Ascending aorta (tissue), 2 donors: ENCODE results near the gene MORN2. TPM values are rescaled to one million over a fixed set of nuclear protein-coding genes. Genes with fewer than 3 reads are reported as not detected.

Source experiments
- DNase-seq, 2 donors: peaks; one replicate each; pipeline ENCODE4 v3.0.0-alpha.2; 2019; ENCODE audit warnings: low spot score in 2 of 2
- H3K27ac ChIP-seq, 2 donors: fragments of 200-600 bp; sonication (generic); one replicate each; pipeline ENCODE4 v1.5.1; 2016 to 2017; ENCODE audit warnings: mild to moderate bottlenecking in 1 of 2
- H3K27me3 ChIP-seq: fragments of 200-600 bp; sonication (generic); one replicate; pipeline ENCODE4 v1.5.1; 2017
- H3K36me3 ChIP-seq, 2 donors: fragments of 200-600 bp; sonication (generic); one replicate each; pipeline ENCODE4 v1.5.1; 2016
- H3K4me1 ChIP-seq, 2 donors: fragments of 200-600 bp; sonication (generic); one replicate each; pipeline ENCODE4 v1.5.1; 2016 to 2017; ENCODE audit warnings: mild to moderate bottlenecking in 1 of 2
- H3K4me3 ChIP-seq, 2 donors: fragments of 200-600 bp; sonication (generic); one replicate each; pipeline ENCODE4 v1.5.1; 2016 to 2017; ENCODE audit warnings: mild to moderate bottlenecking in 1 of 2
- H3K9me3 ChIP-seq, 2 donors: fragments of 200-600 bp; sonication (generic); one replicate each; pipeline ENCODE4 v1.5.1; 2016
- CTCF ChIP-seq, 3 experiments: fragments of 200-600 bp in 2 of 3; fragments of 450-650 bp in 1 of 3; sonication (generic) in 2 of 3; IDR thresholded peaks; one replicate each; pipeline ENCODE4 v1.5.1; 2016 to 2019; ENCODE audit warnings: antibody characterized with exemption in 3 of 3, mild to moderate bottlenecking in 1 of 3, moderate library complexity in 1 of 3
- intact Hi-C: fragments of 100-400 bp; cut with DNase I; formaldehyde crosslinking; loops from one replicate; pipeline ENCODE4 v1.15.1; 2023
- total RNA-seq: library from RNA; depleted of rRNA; stranded (reverse); fragments of >200 nt; gene quantifications from one replicate; pipeline ENCODE4 v1.1.0, GENCODE V29; 2016

Gene MORN2
- total RNA-seq, 1 donor from 2014 or later = not detected

GRCh38 chr2:38922389-38922788, 46.6 kb downstream of the MORN2 start:
- H3K27ac ChIP-seq = no peak overlapping the region
- DNase-seq = no peak
- no peak for TF ChIP-seq CTCF (IDR thresholded peaks at IDR 0.05)
- no peaks in the 10 kb centered on the region for H3K9me3 ChIP-seq
- H3K4me3 ChIP-seq = no peak overlapping the region
- H3K27me3 ChIP-seq = no peaks in the 10 kb centered on the region
- no peaks in the 10 kb centered on the region for H3K4me1 ChIP-seq
- no peaks in the 10 kb centered on the region for H3K36me3 ChIP-seq
- intact Hi-C loops = no loop called here

GRCh38 chr2:38922902-38923301, 47.1 kb downstream of the MORN2 start:
- Histone ChIP-seq H3K27ac (no peak overlapping the region), H3K36me3 (no peaks in the 10 kb centered on the region), H3K4me1 (no peaks in the 10 kb centered on the region), H3K4me3 (no peak overlapping the region), H3K9me3 (no peaks in the 10 kb centered on the region), H3K27me3 (no peaks in the 10 kb centered on the region)
- intact Hi-C loops = no loop called here
- TF ChIP-seq CTCF (IDR thresholded peaks at IDR 0.05) = no peak
- DNase-seq = no peak

GRCh38 chr2:38925982-38926381, 50.2 kb downstream of the MORN2 start:
- intact Hi-C loops = no loop called here
- DNase-seq = no peak
- no peaks in the 10 kb centered on the region for H3K9me3 ChIP-seq
- H3K27ac ChIP-seq = no peak overlapping the region
- no peak overlapping the region for H3K4me3 ChIP-seq
- no peaks in the 10 kb centered on the region for H3K36me3 ChIP-seq
- H3K27me3 ChIP-seq = no peaks in the 10 kb centered on the region
- no peak for TF ChIP-seq CTCF (IDR thresholded peaks at IDR 0.05)
- no peaks in the 10 kb centered on the region for H3K4me1 ChIP-seq

- no peaks in the 10 kb centered on the region for H3K27me3 ChIP-seq
- TF ChIP-seq CTCF (IDR thresholded peaks at IDR 0.05) = no peak
- intact Hi-C loops = no loop called here
- no peak overlapping the region for H3K4me3 ChIP-seq
- H3K4me1 ChIP-seq = no peaks in the 10 kb centered on the region
- no peak for DNase-seq
- H3K9me3 ChIP-seq = no peaks in the 10 kb centered on the region
- no peaks in the 10 kb centered on the region for H3K36me3 ChIP-seq
- H3K27ac ChIP-seq = no peak overlapping the region
These were observed 54.8 kb downstream of the MORN2 start for GRCh38 chr2:38930600-38930999.

Other genes starting within 250 kb of the MORN2 start
- gene GALM, start 209.9 kb upstream of the MORN2 start, total RNA-seq = 1.4 TPM
- 54.1 TPM for gene SRSF7, start 124.6 kb upstream of the MORN2 start, total RNA-seq
- 0.85 TPM for gene GEMIN6, start 97.8 kb upstream of the MORN2 start, total RNA-seq
- gene DHX57, start within 50 bp of the MORN2 start, total RNA-seq = 4.3 TPM
- 6.4 TPM for gene ARHGEF33, start 13.9 kb downstream of the MORN2 start, total RNA-seq
- gene SOS1, start 245.1 kb downstream of the MORN2 start, total RNA-seq = 11.3 TPM